Ishikawa (cell line): Measurements from ENCODE around the gene ATP8B2.

Experiments used
- EP300 ChIP-seq: IDR thresholded peaks from 2 replicates; pipeline ENCODE4 v1.6.1; 2012; ENCODE audit warnings: borderline replicate concordance
- TAF1 ChIP-seq: IDR thresholded peaks from 2 replicates; pipeline ENCODE4 v1.6.1; 2012; ENCODE audit warnings: low read depth, mild to moderate bottlenecking
- YY1 ChIP-seq: IDR thresholded peaks from 2 replicates; pipeline ENCODE4 v1.6.1; 2012; ENCODE audit warnings: low read depth
- TF ChIP-seq, protein P1 (sequence below): IDR thresholded peaks from 2 replicates; pipeline ENCODE4 v1.6.1; 2012

DNA sequence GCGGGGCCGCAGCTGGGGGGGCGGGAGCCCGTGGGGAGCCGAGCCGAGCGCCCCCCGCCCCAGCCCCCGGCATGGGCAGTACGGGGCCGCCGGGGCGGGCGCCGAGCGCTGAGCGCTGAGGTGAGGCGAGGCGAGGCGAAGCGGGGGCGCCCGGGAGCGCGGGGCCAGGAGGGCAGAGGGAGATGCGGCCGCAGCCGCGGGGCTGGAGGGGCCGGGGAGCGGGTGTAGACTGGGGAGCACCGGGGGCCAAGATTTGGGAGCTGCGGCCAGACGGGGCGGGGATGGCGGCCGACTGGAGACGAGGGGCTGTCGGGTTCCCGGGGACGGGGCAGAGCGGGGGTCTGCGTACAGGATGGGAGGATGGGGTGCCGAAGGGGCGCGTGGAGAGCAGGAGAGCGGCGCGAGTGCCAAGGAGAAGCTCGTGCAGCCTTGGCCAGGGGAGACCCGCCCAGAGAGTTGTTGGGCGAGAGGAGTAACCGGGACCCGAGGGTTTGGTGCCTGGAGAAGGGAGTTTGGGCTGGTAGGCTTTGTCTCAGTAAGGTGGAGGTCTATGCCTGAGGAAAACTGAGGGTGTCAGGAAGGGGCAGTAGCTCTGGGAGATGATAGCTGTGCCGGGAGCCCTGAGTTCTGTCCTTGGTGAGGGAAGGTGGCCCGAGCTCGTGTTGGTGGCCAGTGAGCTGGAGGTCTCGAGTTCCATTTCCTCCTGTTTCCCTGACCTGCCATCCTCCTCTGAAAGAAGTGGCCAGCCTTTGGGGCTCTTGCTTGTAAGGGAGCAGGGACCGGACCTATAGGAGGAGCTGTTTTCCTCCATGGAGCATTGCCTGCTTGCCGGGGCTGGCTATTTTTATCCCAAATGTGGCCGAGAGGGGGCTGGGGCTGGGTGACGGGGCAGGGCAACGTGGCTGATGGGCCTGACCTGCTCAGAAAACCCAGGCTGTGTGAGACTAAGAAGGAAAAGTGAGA lies 539 bp downstream of the ATP8B2 start:
- TF ChIP-seq EP300 (no peak), TAF1 (no peak), YY1 (peak; percentile 42; the same call in 1 of the 2 replicates)
- TF ChIP-seq, protein P1, sequence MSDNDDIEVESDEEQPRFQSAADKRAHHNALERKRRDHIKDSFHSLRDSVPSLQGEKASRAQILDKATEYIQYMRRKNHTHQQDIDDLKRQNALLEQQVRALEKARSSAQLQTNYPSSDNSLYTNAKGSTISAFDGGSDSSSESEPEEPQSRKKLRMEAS = no peak
